Breast epithelium (tissue), 4 donors: Measurements from ENCODE around the gene FUT3. TPM values are rescaled to one million over a fixed set of nuclear protein-coding genes. Genes with fewer than 3 reads are reported as not detected.
"Not testable (repeated sequence)": the region's sequence is repeated elsewhere in the genome, so short reads cannot be mapped to it uniquely, and the experiment has no call there.

Source experiments
- DNase-seq, 2 donors: peaks; one replicate each; pipeline ENCODE4 v3.0.0-alpha.2; 2019; ENCODE audit warnings: low spot score in 2 of 2
- H3K27ac ChIP-seq, 2 donors: fragments of 200-600 bp; sonication (generic) in 1 of 2; one replicate each; pipeline ENCODE4 v1.5.1; 2016 to 2019; ENCODE audit warnings: mild to moderate bottlenecking in 1 of 2
- H3K27me3 ChIP-seq, 2 donors: fragments of 200-600 bp; sonication (generic) in 1 of 2; one replicate each; pipeline versions ENCODE4 v1.5.1 to v1.6.0; 2017 to 2019; ENCODE audit warnings: control low read depth in 1 of 2, mild to moderate bottlenecking in 1 of 2
- H3K36me3 ChIP-seq: fragments of 200-600 bp; one replicate; pipeline ENCODE4 v1.5.1; 2019
- H3K4me1 ChIP-seq, 2 donors: fragments of 200-600 bp; sonication (generic); one replicate each; pipeline ENCODE4 v1.5.1; 2016 to 2019; ENCODE audit warnings: control low read depth in 1 of 2
- H3K4me3 ChIP-seq, 3 donors: fragments of 200-600 bp; sonication (generic); 1 replicate in 2 of 3; 2 replicates in 1 of 3; pipeline ENCODE4 v1.5.1; 2016 to 2019; ENCODE audit warnings: mild to moderate bottlenecking in 3 of 3, moderate library complexity in 2 of 3
- H3K9me3 ChIP-seq, 2 donors: fragments of 200-600 bp; sonication (generic) in 1 of 2; one replicate each; pipeline ENCODE4 v1.5.1; 2016 to 2019; ENCODE audit warnings: control low read depth in 1 of 2
- POLR2A ChIP-seq: fragments of 450-650 bp; IDR thresholded peaks from one replicate; pipeline ENCODE4 v1.6.1; 2016; ENCODE audit warnings: antibody characterized with exemption, mild to moderate bottlenecking, moderate library complexity
- POLR2AphosphoS5 ChIP-seq, 3 donors: sonication (generic); formaldehyde crosslinking; IDR thresholded peaks; one replicate each; pipeline ENCODE4 v1.6.1; 2017; ENCODE audit warnings: antibody characterized with exemption in 3 of 3
- intact Hi-C: fragments of 100-400 bp; cut with DNase I; formaldehyde crosslinking; loops from one replicate; pipeline ENCODE4 v1.15.1; 2023; ENCODE audit warnings: low total_unique reads
- total RNA-seq, 3 donors: library from RNA; depleted of rRNA; stranded (reverse); fragments of >200 nt; gene quantifications; one replicate each; pipeline ENCODE4 v1.1.0, GENCODE V29; 2016
- TF ChIP-seq, protein P1 (sequence below), 3 donors: fragments of 450-650 bp; IDR thresholded peaks; one replicate each; pipeline ENCODE4 v1.5.1; 2016 to 2017; ENCODE audit warnings: antibody characterized with exemption in 3 of 3, mild to moderate bottlenecking in 3 of 3, moderate library complexity in 3 of 3

The FUT3 gene
- total RNA-seq, 3 donors from 2014 or later, result 1.3 to 2.9 TPM; not detected in 1

DNA sequence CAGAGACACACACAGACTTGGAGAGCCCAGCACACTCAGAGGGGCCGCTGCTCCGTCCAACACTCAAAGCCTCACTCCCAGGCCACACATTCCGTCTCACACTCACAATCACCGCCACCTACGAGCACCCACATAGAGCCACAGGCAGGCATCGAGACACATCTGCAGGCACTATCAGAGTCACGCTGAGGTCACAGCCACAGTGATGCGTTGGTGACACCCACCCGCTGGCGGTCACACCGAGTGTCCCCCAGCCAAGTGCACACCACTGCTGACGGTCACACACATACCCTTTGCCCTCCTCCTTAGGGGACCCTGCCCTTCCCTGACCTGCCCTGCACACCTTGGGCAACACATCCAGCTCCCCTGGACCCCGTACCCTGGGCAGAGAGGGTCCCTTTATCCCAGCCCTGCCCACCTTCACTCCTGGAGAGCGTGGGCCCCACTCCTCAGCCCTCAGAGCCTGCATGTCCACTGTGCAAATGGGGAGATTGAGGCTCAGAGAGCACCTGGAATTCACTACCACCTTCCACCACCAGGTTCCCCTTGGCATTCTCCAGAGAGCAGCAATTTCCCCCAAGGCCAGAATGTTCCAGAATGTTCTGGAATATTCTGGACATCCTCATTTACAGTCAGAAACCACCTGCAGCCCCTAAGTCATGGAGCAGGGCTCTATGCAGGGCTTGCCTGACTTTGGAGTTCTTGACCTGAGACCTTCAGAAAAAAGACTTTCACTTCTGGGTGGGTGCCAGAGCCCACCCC, 13.7 kb upstream of the FUT3 start:
- no peak for DNase-seq
- Histone ChIP-seq H3K4me3 (no peak overlapping the region), H3K9me3 (no peaks in the 10 kb centered on the region), H3K27me3 (no peaks in the 10 kb centered on the region), H3K27ac (no peak overlapping the region), H3K4me1 (no peaks in the 10 kb centered on the region), H3K36me3 (no peaks in the 10 kb centered on the region)
- intact Hi-C loops, result no loop called here
- TF ChIP-seq, protein P1, sequence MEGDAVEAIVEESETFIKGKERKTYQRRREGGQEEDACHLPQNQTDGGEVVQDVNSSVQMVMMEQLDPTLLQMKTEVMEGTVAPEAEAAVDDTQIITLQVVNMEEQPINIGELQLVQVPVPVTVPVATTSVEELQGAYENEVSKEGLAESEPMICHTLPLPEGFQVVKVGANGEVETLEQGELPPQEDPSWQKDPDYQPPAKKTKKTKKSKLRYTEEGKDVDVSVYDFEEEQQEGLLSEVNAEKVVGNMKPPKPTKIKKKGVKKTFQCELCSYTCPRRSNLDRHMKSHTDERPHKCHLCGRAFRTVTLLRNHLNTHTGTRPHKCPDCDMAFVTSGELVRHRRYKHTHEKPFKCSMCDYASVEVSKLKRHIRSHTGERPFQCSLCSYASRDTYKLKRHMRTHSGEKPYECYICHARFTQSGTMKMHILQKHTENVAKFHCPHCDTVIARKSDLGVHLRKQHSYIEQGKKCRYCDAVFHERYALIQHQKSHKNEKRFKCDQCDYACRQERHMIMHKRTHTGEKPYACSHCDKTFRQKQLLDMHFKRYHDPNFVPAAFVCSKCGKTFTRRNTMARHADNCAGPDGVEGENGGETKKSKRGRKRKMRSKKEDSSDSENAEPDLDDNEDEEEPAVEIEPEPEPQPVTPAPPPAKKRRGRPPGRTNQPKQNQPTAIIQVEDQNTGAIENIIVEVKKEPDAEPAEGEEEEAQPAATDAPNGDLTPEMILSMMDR (IDR thresholded peaks at IDR 0.05), result peak in 1 of 3 donors; percentile 35
- TF ChIP-seq POLR2AphosphoS5 (IDR thresholded peaks at IDR 0.05) (no peak), POLR2A (no peak)

DNA sequence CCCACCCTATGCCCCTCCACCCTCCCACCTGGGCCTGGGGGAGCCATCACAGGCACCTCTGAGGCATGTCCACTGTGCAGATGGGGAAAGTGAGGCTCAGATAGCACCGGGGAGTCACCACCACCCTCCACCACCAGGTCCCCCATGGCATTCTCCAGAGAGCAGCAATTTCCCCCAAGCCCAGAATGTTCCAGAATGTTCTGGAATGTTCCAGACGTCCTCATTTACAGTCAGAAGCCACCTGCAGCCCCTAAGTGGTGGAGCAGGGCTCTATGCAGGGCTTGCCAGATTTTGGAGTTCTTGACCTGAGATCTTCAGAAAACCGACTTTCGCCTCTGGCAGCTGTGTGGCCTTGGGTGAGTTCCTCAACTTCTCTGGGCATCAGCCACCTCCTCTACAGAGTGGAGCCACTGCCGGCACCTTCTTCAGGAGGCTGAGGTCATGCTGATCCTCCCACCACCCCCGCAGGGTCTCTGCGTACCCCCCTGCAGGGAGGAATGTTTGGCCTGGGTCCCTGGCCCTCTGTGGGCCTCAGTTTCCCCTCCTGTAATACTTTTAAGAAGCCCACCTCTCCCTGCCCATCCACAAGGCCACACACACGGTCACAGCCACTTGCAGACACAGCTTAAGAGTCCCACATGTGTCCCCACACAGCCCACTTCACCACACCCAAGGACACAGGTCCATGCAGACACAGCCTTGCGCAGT, 12.9 kb upstream of the FUT3 start:
- H3K27me3 ChIP-seq, result no peaks in the 10 kb centered on the region
- no peak for TF ChIP-seq POLR2AphosphoS5 (IDR thresholded peaks at IDR 0.05)
- H3K27ac ChIP-seq, result no peak overlapping the region
- no peaks in the 10 kb centered on the region for H3K9me3 ChIP-seq
- intact Hi-C loops, result no loop called here
- DNase-seq, result no peak
- no peak overlapping the region for H3K4me3 ChIP-seq
- no peaks in the 10 kb centered on the region for H3K36me3 ChIP-seq
- no peaks in the 10 kb centered on the region for H3K4me1 ChIP-seq

DNA sequence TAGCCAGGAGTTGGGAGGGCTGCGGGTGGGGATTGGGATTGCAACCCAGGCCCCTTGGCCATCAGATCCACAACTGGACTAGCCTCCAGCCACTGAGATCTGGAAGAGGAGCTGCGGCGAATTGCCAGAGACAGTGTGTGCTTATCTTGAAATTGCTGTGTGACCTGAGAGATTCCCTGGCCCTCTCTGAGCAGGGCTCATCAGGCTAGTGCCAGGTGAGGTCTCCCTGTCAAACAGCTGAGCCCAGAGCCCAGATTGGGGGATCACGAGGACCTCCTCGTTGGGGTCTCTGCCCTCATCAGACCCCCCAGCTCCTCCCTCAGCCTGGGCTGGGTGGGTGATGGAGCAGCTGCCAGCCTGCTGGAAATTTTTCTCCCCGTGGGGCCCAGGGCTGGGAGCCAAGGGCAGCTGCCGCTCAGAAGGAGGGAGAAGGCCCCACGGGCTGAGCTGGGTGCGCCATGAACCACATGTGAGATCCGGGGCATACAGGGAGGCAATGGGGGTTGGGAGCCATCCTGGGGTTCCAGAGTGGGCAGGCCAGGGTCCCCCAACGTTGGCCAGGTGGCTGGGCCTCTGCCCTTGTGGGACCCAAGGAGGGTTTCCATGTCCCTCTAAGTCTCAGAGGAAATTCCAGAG, 11.9 kb upstream of the FUT3 start:
- TF ChIP-seq POLR2A, result no peak
- no peak for TF ChIP-seq POLR2AphosphoS5 (IDR thresholded peaks at IDR 0.05)
- TF ChIP-seq, protein P1 (IDR thresholded peaks at IDR 0.05), result no peak
- no peak for DNase-seq
- Histone ChIP-seq H3K9me3 (no peaks in the 10 kb centered on the region), H3K36me3 (no peaks in the 10 kb centered on the region), H3K4me1 (no peaks in the 10 kb centered on the region), H3K27ac (no peak overlapping the region), H3K27me3 (no peaks in the 10 kb centered on the region), H3K4me3 (no peak overlapping the region)
- intact Hi-C loops, result no loop called here

DNA sequence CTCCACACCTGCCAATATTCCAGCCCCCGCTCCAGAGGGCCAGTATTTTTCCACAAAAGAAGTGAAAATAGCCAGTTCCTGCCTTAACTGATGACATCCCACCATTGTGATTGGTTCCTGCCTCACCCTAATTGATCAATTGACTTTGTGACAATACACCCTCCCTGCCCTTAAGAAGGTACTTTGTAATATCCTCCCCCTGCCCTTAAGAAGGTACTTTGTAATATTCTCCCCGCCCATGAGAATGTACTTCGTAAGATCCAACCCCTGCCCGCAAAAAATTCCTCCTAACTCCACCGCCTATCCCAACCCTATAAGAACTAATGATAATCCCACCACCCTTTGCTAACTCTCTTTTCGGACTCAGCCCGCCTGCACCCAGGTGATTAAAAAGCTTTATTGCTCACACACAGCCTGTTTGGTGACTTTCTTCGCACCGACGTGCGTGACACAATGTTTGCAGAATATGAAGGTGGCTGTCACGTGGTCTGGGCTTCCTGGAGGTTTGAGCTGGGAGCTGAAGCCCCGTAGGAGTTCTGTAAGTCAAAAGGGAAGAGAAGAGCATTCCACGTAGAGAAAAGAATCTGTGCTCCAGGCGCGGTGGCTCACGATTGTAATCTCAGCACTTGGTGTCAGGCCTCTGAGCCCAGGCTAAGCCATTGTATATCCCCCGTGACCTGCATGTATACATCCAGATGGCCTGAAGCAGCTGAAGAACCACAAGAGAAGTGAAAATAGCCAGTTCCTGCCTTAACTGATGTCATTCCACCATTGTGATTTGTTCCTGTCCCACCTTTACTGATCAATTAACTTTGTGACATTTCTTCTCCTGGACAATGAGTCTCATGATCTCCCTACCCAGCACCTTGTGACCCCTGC, 6.2 kb upstream of the FUT3 start:
- H3K27me3 ChIP-seq, result no peaks in the 10 kb centered on the region

GRCh38 chr19:5855151-5855550, 3.9 kb upstream of the FUT3 start:
- H3K4me3 ChIP-seq, intact Hi-C loops, H3K27me3 ChIP-seq, H3K4me1 ChIP-seq, H3K27ac ChIP-seq, H3K9me3 ChIP-seq, DNase-seq, H3K36me3 ChIP-seq: not testable (repeated sequence)

More for the DNA sequence above, 6.2 kb upstream of the FUT3 start:
- H3K36me3 ChIP-seq, result no peaks in the 10 kb centered on the region
- DNase-seq, result no peak
- no peak overlapping the region for H3K4me3 ChIP-seq
- H3K9me3 ChIP-seq, result no peaks in the 10 kb centered on the region
- H3K4me1 ChIP-seq, result no peaks in the 10 kb centered on the region
- TF ChIP-seq POLR2AphosphoS5 (IDR thresholded peaks at IDR 0.05) (no peak), POLR2A (no peak)
- TF ChIP-seq, protein P1 (IDR thresholded peaks at IDR 0.05), result no peak
- intact Hi-C loops, result no loop called here
- H3K27ac ChIP-seq, result no peak overlapping the region

GRCh38 chr19:5854121-5854520, 2.9 kb upstream of the FUT3 start:
- intact Hi-C loops, H3K4me1 ChIP-seq, H3K4me3 ChIP-seq, H3K9me3 ChIP-seq, DNase-seq, H3K36me3 ChIP-seq, H3K27me3 ChIP-seq, H3K27ac ChIP-seq: not testable (repeated sequence)
